GM10266 (cell line): Measurements from ENCODE around the gene GPT2.

ENCODE experiments used
- DNase-seq: peaks from one replicate; pipeline ENCODE4 v3.0.0; 2012; ENCODE audit errors: extremely low spot score
- CTCF ChIP-seq: IDR thresholded peaks from 2 replicates; pipeline ENCODE4 v1.5.1; 2012; ENCODE audit warnings: mild to moderate bottlenecking, low read depth; ENCODE audit not compliant: control insufficient read depth, insufficient read depth; ENCODE audit errors: missing control alignments

GPT2 gene

GRCh38 chr16:46975165-46975564, 91.0 kb downstream of the GPT2 start:
- no peak for DNase-seq
- no peak for TF ChIP-seq CTCF

- no peak for TF ChIP-seq CTCF
- DNase-seq = no peak
Measured at GRCh38 chr16:46975908-46976470, 91.8 kb downstream of the GPT2 start.

- no peak for DNase-seq
- TF ChIP-seq CTCF = no peak
Measured at GRCh38 chr16:46976550-46976949, 92.4 kb downstream of the GPT2 start.
